Measurements from ENCODE around the gene RHBDL2.
"Not testable (repeated sequence)": the region's sequence is repeated elsewhere in the genome, so short reads cannot be mapped to it uniquely, and the experiment has no call there.

The RHBDL2 gene

GRCh38 chr1:38932571-38932970 is 9.1 kb downstream of the RHBDL2 start:
- DNase-seq (ENCODE audit: low read depth) = no peak

- no peak for DNase-seq (ENCODE audit: low read depth)
Measured at GRCh38 chr1:38929476-38929875, 12.2 kb downstream of the RHBDL2 start.

GRCh38 chr1:38929054-38929453 is 12.6 kb downstream of the RHBDL2 start:
- DNase-seq (ENCODE audit: low read depth) = no peak

GRCh38 chr1:38926091-38926490 is 15.5 kb downstream of the RHBDL2 start:
- no peak for DNase-seq (ENCODE audit: low read depth)

- no peak for DNase-seq (ENCODE audit: low read depth)
Measured at GRCh38 chr1:38925391-38925790, 16.2 kb downstream of the RHBDL2 start.

GRCh38 chr1:38923607-38924006 is 18.0 kb downstream of the RHBDL2 start:
- no peak for DNase-seq (ENCODE audit: low read depth)

- DNase-seq (ENCODE audit: low read depth) = no peak
Measured at GRCh38 chr1:38919130-38919529, 22.5 kb downstream of the RHBDL2 start.

- DNase-seq (ENCODE audit: low read depth) = no peak
Measured at GRCh38 chr1:38918568-38918967, 23.1 kb downstream of the RHBDL2 start.

- DNase-seq (ENCODE audit: low read depth) = no peak
Measured at GRCh38 chr1:38917772-38918171, 23.9 kb downstream of the RHBDL2 start.

- no peak for DNase-seq (ENCODE audit: low read depth)
Measured at GRCh38 chr1:38917337-38917736, 24.3 kb downstream of the RHBDL2 start.

- DNase-seq (ENCODE audit: low read depth) = no peak
Measured at GRCh38 chr1:38915352-38915948, 26.2 kb downstream of the RHBDL2 start.

- not testable (repeated sequence) for DNase-seq (ENCODE audit: low read depth)
Measured at GRCh38 chr1:38914908-38915307, 26.7 kb downstream of the RHBDL2 start.

GRCh38 chr1:38908821-38909220 is 32.8 kb downstream of the RHBDL2 start:
- DNase-seq (ENCODE audit: low read depth) = no peak

GRCh38 chr1:38905985-38906384 is 35.6 kb downstream of the RHBDL2 start:
- DNase-seq (ENCODE audit: low read depth) = no peak

- DNase-seq (ENCODE audit: low read depth) = no peak
Measured at GRCh38 chr1:38899560-38899959, 42.1 kb downstream of the RHBDL2 start.

- no peak for DNase-seq (ENCODE audit: low read depth)
Measured at GRCh38 chr1:38898653-38899230, 42.9 kb downstream of the RHBDL2 start.

- DNase-seq (ENCODE audit: low read depth) = no peak
Measured at GRCh38 chr1:38896169-38896568, 45.5 kb downstream of the RHBDL2 start.

GRCh38 chr1:38892976-38893375 is 48.7 kb downstream of the RHBDL2 start:
- DNase-seq (ENCODE audit: low read depth) = no peak

- no peak for DNase-seq (ENCODE audit: low read depth)
Measured at GRCh38 chr1:38891753-38892152, 49.9 kb downstream of the RHBDL2 start.

GRCh38 chr1:38889589-38889988 is 52.0 kb downstream of the RHBDL2 start:
- DNase-seq (ENCODE audit: low read depth) = no peak

GRCh38 chr1:38888423-38889333 is 53.0 kb downstream of the RHBDL2 start:
- no peak for DNase-seq (ENCODE audit: low read depth)

- DNase-seq (ENCODE audit: low read depth) = no peak
Measured at GRCh38 chr1:38885092-38885491, 56.5 kb downstream of the RHBDL2 start.

- no peak for DNase-seq (ENCODE audit: low read depth)
Measured at GRCh38 chr1:38881487-38881886, 60.1 kb downstream of the RHBDL2 start, which contains the start of gene GJA9. Gene GJA9, minus strand, starts transcription at chr1:38881587. Its CDS starts 5,489 bp downstream, at chr1:38876098.
